ENCODE results near the gene C4B. TPM values are rescaled to one million over a fixed set of nuclear protein-coding genes. Genes with fewer than 3 reads are reported as not detected.
"Not testable (repeated sequence)": the region's sequence is repeated elsewhere in the genome, so short reads cannot be mapped to it uniquely, and the experiment has no call there.

The C4B gene
- total RNA-seq, 1 experiment from 2014 or later = 6.3 TPM

GRCh38 chr6:32053314-32053713, 38.7 kb downstream of the C4B start:
- H3K27me3 ChIP-seq (ENCODE audit: insufficient read depth, low read length); H3K4me1 ChIP-seq (ENCODE audit: control insufficient read depth in 1 of 2, insufficient read depth in 2 of 2, low read length in 2 of 2); POLR2A ChIA-PET; H3K36me3 ChIP-seq (ENCODE audit: control insufficient read depth in 1 of 2, insufficient read depth in 2 of 2, low read length in 2 of 2); H3K9me3 ChIP-seq (ENCODE audit: control insufficient read depth in 1 of 2, insufficient read depth in 1 of 2, low read depth in 1 of 2, low read length in 2 of 2); H3K4me2 ChIP-seq (ENCODE audit: low read length); H3K9ac ChIP-seq (ENCODE audit: low read length); H3K79me2 ChIP-seq (ENCODE audit: insufficient read depth, low read length); H2AFZ ChIP-seq (ENCODE audit: low read depth, low read length, poor library complexity, severe bottlenecking); ATAC-seq; DNase-seq (ENCODE audit: low read depth, low spot score); H3K9me2 ChIP-seq (ENCODE audit: insufficient read depth); CTCF ChIA-PET; H3K4me3 ChIP-seq (replicated peaks in 1 of 2; ENCODE audit: low read depth in 1 of 2, low read length in 2 of 2); H3K27ac ChIP-seq (ENCODE audit: low read depth, low read length); H4K20me1 ChIP-seq (ENCODE audit: insufficient read depth); intact Hi-C loops (cut with micrococcal nuclease); BruUV-seq (replicated peaks); RAD21 ChIA-PET (ENCODE audit: low non-redundant PET in 1 of 2, low total read pairs in 2 of 2, uncharacterized antibody in 2 of 2, unreplicated experiment in 2 of 2): not testable (repeated sequence)

- H3K4me1 ChIP-seq (ENCODE audit: control insufficient read depth in 1 of 2, insufficient read depth in 2 of 2, low read length in 2 of 2); BruUV-seq (replicated peaks); H3K4me3 ChIP-seq (replicated peaks in 1 of 2; ENCODE audit: low read depth in 1 of 2, low read length in 2 of 2); POLR2A ChIA-PET; H3K27me3 ChIP-seq (ENCODE audit: insufficient read depth, low read length); H3K36me3 ChIP-seq (ENCODE audit: control insufficient read depth in 1 of 2, insufficient read depth in 2 of 2, low read length in 2 of 2); H3K9ac ChIP-seq (ENCODE audit: low read length); H3K4me2 ChIP-seq (ENCODE audit: low read length); H3K9me3 ChIP-seq (ENCODE audit: control insufficient read depth in 1 of 2, insufficient read depth in 1 of 2, low read depth in 1 of 2, low read length in 2 of 2); ATAC-seq; H3K9me2 ChIP-seq (ENCODE audit: insufficient read depth); H2AFZ ChIP-seq (ENCODE audit: low read depth, low read length, poor library complexity, severe bottlenecking); H4K20me1 ChIP-seq (ENCODE audit: insufficient read depth); H3K79me2 ChIP-seq (ENCODE audit: insufficient read depth, low read length); intact Hi-C loops (cut with micrococcal nuclease); CTCF ChIA-PET; RAD21 ChIA-PET (ENCODE audit: low non-redundant PET in 1 of 2, low total read pairs in 2 of 2, uncharacterized antibody in 2 of 2, unreplicated experiment in 2 of 2); H3K27ac ChIP-seq (ENCODE audit: low read depth, low read length); DNase-seq (ENCODE audit: low read depth, low spot score): not testable (repeated sequence)
Measured at GRCh38 chr6:32055756-32056155, 41.2 kb downstream of the C4B start.

GRCh38 chr6:32056254-32056653, 41.7 kb downstream of the C4B start:
- no peaks in the 10 kb centered on the region for H3K4me1 ChIP-seq (ENCODE audit: control insufficient read depth in 1 of 2, insufficient read depth in 2 of 2, low read length in 2 of 2)
- no peak for TF ChIP-seq REST (IDR thresholded peaks at IDR 0.05; ENCODE audit: low read depth)
- no peak for TF ChIP-seq CEBPB (IDR thresholded peaks at IDR 0.05; ENCODE audit: low read depth)
- TF ChIP-seq POLR2AphosphoS5 (IDR thresholded peaks at IDR 0.05; ENCODE audit: low read depth, low read length) = no peak
- no peak for TF ChIP-seq EZH2phosphoT487 (IDR thresholded peaks at IDR 0.05; ENCODE audit: borderline replicate concordance)
- no peak for TF ChIP-seq CBX3 (IDR thresholded peaks at IDR 0.05; ENCODE audit: low read depth)
- no peak for TF ChIP-seq FOSL1 (IDR thresholded peaks at IDR 0.05; ENCODE audit: low read depth)
- TF ChIP-seq EGR1 (IDR thresholded peaks at IDR 0.05; ENCODE audit: low read depth) = no peak
- TF ChIP-seq RAD21 (IDR thresholded peaks at IDR 0.05; ENCODE audit: low read depth) = no peak
- no peak for TF ChIP-seq TCF7L2 (IDR thresholded peaks at IDR 0.05; ENCODE audit: borderline replicate concordance, extremely low read depth, insufficient read depth, insufficient read length)
- TF ChIP-seq ZNF274 (IDR thresholded peaks at IDR 0.05; ENCODE audit: low read depth, low read length) = no peak
- H3K9me3 ChIP-seq (ENCODE audit: control insufficient read depth in 1 of 2, insufficient read depth in 1 of 2, low read depth in 1 of 2, low read length in 2 of 2) = no peaks in the 10 kb centered on the region
- POLR2A ChIA-PET = no interaction called here
- no peak overlapping the region for H3K4me2 ChIP-seq (ENCODE audit: low read length)
- CTCF ChIA-PET = no interaction called here
- no peaks in the 10 kb centered on the region for H4K20me1 ChIP-seq (ENCODE audit: insufficient read depth)
- H3K9ac ChIP-seq (ENCODE audit: low read length) = no peak overlapping the region
- H3K27me3 ChIP-seq (ENCODE audit: insufficient read depth, low read length) = no peaks in the 10 kb centered on the region
- DNase-seq (ENCODE audit: low read depth, low spot score) = no peak
- no peak overlapping the region for H3K4me3 ChIP-seq (replicated peaks in 1 of 2; ENCODE audit: low read depth in 1 of 2, low read length in 2 of 2)
- no peaks in the 10 kb centered on the region for H3K79me2 ChIP-seq (ENCODE audit: insufficient read depth, low read length)
- H3K9me2 ChIP-seq (ENCODE audit: insufficient read depth) = no peaks in the 10 kb centered on the region
- H3K27ac ChIP-seq (ENCODE audit: low read depth, low read length) = no peak overlapping the region
- no peak for ATAC-seq
- BruUV-seq (replicated peaks) = no TSS peak
- no peak overlapping the region for H2AFZ ChIP-seq (ENCODE audit: low read depth, low read length, poor library complexity, severe bottlenecking)
- intact Hi-C loops (cut with micrococcal nuclease) = no loop called here
- RAD21 ChIA-PET (ENCODE audit: low non-redundant PET in 1 of 2, low total read pairs in 2 of 2, uncharacterized antibody in 2 of 2, unreplicated experiment in 2 of 2) = no interaction called here
- H3K36me3 ChIP-seq (ENCODE audit: control insufficient read depth in 1 of 2, insufficient read depth in 2 of 2, low read length in 2 of 2) = no peaks in the 10 kb centered on the region

All from HCT116 (cell line).